Ramos (cell line): Measurements from ENCODE around the gene SMAD7.

Source experiments
- in situ Hi-C: fragments of 300-500 bp; cut with MboI; formaldehyde crosslinking; loops from one replicate; pipeline ENCODE4 v1.14.3; 2022; ENCODE audit warnings: low sequenced_read_pairs; ENCODE audit not compliant: unreplicated experiment

SMAD7 gene

DNA sequence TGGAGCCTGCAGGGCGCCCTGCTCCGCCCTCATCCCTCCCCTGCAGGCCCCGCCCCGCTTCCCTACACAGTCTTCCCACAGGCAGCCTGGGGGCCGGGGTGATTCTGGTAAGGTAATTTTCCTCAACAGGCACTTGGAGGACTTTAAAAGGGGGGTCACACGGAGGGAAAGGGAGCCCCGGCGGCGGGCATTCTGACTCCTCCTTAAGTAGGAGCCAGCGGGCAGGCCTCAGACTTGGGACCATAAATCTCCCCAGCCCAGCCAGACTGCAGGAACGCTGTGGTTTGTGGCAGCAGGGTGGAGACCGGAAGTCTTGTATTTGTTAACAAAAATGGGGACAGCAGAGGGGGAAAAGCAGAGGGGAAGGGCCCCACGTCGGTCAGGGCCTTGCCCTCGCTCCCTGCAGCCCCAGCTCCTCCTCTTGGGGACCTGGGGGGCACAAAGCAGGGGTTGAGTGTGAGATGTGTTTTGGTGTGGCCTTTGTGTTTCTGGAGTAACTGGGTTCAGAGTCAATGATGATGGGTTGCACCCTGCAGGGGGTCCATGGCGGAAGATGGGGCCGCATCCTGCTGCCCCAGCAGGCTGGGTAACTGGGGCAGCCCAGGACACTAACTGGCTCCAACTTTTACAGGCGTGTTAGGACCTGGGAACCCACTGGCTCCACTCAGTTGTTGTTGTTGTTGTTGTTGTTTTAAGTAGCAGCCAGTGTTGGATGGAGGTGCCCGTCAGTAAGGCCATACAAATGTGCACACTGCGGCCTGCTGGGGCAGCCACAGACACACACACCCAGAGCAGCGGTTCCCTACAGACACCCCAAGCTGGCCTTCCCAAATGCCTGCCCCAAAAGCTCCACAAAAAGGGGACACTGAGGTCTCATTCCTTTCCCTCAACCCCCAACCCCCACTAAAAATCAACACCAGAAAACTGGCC is 27.7 kb downstream of the SMAD7 start:
- in situ Hi-C loops: no loop called here

GRCh38 chr18:48922226-48922800 is 28.5 kb downstream of the SMAD7 start:
- in situ Hi-C loops: no loop called here

GRCh38 chr18:48921305-48922225 is 29.2 kb downstream of the SMAD7 start:
- in situ Hi-C loops: no loop called here

DNA sequence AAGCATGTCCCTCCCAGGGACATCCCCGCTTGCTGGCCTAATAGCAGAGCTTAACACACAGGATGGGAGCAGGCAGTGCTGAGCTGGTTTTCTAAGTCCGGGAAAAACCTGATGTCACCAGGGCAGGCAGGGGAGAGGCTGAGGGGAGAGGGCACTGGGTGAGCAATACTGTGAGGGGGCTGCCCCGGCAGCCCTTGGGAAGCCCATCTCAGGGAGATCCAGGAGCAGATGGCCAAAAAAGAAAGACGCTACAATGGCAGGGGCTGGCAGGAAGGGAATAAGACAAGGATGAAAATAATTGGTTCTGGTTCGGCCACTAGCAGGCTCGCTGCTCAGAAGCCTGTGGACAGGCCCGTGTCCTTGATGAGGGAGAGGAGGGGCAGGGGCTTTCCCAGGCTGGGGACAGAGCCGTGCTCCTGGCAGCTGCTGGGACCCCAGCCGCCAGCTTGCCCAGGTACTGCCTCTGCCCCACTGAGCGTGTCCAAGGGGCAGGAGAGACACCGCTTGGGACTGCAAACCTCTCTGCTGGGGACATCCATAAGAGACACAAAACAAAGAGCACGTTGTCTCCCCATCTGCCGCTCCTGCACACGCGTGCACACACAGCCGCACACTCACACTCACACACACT is 30.2 kb downstream of the SMAD7 start:
- in situ Hi-C loops: no loop called here

GRCh38 chr18:48919547-48919946 is 31.2 kb downstream of the SMAD7 start:
- in situ Hi-C loops: no loop called here

GRCh38 chr18:48918660-48919456 is 31.9 kb downstream of the SMAD7 start:
- in situ Hi-C loops: no loop called here

DNA sequence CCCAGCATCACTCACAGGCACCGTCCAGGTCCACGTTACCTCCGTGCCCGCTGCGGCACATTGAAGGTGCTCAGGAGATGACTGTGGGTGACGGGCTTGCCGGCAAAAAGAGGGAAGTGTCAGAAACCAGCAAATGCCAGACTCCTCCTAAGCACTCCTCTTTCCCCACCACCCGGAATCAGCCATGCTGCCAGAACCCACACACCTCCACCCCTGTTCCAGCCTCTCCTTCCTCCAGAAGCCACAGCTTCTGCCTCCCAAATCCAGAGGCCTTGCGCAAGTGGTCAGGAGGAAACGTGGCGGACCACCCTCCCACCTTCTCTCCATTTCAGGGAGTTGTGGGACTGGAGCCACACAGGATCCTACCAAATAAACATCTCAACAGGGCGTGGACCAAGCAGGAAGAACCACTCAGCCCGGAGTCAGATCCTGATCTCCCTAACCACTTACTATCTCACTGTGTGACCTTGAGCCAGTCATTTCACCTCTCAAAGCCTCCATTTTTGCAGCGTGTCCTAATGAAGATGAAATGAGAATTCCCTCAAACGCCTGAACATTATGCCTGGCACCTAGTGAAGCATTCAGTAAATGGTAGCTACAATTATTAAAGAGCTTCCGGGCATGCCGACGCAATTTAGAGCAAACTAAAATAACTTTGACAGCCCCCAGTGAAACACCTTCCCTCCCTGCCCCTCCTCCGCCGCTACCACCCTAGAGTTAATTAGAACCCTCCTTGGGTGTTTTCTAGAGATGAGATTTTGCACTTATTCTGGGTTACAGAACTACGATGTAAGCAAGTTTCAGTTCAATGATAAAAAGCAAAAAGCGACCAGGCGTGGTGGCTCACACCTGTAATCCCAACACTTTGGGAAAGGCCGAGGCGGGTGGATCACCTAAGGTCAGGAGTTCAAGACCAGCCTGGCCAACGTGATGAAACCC is 32.9 kb downstream of the SMAD7 start:
- in situ Hi-C loops: no loop called here

- in situ Hi-C loops: no loop called here
Observed at GRCh38 chr18:48915626-48916425, 34.9 kb downstream of the SMAD7 start.

DNA sequence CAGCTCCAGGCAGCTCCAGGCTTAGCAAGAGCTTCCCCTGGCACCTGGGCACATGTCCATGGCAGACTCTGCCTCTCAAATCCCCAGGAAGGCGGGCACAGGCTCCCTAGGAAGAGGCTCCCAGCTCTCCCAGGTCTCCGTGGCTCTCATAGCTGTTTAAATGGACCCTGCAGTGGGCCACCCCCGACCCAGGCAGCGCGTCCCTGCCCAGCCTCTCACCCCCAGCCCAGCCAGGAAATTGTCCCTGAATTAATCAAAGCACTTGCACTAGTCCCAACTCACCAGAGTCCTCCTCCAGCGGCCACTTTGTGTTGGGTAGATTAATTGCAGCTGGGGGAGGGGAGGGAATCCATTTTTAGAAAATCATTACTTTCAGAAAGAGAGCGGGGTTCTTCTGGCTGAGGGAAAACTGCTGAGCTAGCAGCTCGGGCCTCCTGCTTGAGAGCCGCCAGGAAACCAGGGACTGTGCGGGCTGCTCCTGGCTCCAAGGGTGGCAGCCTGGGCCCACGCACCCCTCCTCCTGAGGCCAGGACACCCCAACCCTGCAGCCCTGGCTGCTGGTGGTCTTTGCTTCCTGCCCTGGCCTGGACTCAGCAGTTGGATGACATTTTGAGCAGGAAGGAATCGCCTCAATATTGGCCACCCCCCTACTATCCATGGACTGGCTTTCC is 36.0 kb downstream of the SMAD7 start:
- in situ Hi-C loops: no loop called here

GRCh38 chr18:48913775-48914174 is 37.0 kb downstream of the SMAD7 start:
- in situ Hi-C loops: no loop called here

DNA sequence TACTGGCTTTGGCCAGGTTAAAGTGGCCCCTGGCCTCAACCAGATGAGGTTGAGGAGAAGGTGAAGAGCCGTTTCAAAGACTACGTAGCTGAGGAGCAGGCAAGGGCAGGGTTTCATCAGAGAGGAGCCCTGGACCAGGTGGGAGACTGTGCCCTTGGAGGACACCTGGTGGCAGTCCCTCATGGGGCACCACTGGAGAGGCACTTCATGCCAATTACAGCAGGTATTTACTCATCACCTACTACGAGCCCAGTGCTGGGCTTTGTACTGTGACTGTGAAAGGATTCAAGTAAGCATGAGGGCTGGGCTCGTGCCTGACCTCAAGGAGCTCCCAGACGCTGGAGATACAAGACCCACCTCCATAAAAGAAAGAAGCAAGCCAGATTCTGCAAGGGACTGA is 37.6 kb downstream of the SMAD7 start:
- in situ Hi-C loops: no loop called here

DNA sequence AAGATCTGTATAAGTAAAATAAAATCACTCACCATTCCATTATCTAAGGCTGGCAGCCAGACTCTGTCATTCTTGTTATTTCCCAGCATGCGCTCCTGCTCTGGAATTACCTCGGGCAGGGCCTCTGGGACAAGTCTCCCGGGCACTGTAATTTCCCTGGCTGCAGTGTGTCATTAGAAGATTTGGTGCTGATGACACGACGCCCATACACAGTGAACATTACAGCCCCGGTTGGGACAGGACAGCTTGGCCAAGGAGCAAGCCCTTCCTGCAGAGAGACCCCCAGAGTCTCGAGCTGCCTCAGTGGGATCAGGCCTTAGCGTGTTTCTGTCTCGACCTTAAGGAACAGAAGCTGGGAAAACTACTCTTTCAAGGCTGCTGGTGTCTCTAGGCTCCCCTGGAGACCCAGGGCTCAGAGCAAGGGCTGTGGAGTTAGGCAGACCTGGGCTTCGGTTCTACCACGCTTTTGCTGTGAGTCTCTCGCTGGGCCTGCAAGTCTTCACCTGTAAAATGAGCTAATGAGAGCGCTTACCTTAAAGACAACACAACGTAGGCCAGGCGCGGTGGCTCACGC is 39.7 kb downstream of the SMAD7 start:
- in situ Hi-C loops: no loop called here

DNA sequence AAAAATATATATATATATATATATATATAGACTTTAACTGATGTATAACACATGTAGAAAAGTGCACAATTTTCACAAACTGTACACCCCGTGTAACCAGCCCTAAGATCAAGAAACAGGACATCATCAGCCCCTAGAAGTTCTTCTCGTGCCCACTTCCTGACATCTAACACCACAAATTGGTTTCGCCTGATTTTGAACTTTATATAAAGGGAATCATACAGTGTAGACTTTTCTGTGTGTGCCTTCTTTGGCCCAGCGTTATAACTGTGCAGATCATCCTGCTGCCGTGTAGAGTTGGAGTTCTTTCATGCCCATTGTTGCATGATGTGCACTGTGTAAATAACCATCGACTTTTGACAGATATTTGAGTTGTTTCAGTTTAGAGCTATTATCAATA is 41.0 kb downstream of the SMAD7 start:
- in situ Hi-C loops: no loop called here

DNA sequence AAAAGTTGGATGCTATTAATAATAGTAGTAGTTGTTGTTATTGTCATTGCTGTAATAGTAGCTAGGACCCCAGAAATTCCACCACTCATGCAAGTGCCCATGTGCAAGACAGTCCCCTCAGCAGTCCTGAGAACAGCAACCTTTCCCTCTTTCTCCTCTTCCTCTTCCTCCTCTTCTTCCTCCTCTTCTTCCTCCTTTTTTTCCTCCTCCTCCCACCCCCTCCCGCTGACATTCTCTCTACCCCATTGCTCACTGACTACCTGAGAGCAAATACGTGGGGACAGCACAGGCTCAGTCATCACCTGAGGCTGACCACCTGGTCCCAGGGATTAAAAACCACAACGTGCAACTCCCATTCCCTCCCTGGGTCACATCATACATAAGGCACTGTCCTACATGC is 41.8 kb downstream of the SMAD7 start:
- in situ Hi-C loops: no loop called here

DNA sequence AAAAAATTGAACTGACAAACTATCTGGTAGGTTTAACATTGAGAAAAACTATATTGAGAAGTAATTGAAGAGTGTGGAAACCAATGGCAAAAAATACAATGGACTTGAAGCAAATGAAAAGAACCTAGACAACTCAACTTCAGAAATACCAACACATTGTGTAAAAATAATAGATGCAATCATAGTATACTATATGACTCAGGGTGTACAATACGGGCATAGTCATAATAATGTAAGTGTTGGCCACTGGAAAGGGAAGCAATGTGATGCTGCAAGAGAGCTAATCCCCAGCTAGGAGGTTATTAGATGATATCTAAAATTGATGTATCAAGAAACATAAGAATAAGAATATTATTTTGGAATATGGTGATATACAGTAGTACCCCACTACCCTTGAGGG is 45.3 kb downstream of the SMAD7 start:
- in situ Hi-C loops: no loop called here

GRCh38 chr18:48904847-48905394 is 45.8 kb downstream of the SMAD7 start:
- in situ Hi-C loops: no loop called here

DNA sequence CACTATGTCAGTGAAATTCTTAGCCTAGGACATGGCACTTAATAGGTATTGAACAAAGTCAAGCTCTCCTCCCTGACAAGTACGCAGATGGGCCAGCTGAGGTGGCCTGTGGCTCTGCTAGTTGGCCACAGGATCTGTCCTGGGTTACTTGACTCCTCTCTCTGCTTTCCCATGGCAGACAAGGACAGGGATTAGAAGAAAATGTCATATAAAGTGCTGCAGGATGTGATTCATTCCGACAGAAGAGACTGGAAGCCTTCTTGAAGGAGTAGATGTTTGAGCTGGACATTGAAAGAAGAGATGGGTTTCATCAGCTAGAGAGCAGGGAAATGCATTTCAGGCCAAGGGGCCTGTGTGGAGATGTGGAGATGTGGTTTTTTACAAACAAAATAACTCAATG is 46.7 kb downstream of the SMAD7 start:
- in situ Hi-C loops: no loop called here
